HEK293 (cell line): ENCODE data around the gene CIC.

Experiments
- ELK4 ChIP-seq: IDR thresholded peaks from 2 replicates; pipeline ENCODE4 v1.6.1; 2011; ENCODE audit warnings: mild to moderate bottlenecking, low read depth, low read length, borderline replicate concordance
- HOXD13 ChIP-seq: sonication (generic); formaldehyde crosslinking; IDR thresholded peaks from 2 replicates; pipeline ENCODE4 v1.8.0; 2022; ENCODE audit warnings: missing genetic modification reagents, borderline replicate concordance
- IKZF3 ChIP-seq: fragments of 450-650 bp; IDR thresholded peaks from 2 replicates; pipeline ENCODE4 v1.5.0; 2018; ENCODE audit warnings: missing biosample characterization, mild to moderate bottlenecking, missing genetic modification characterization, moderate library complexity
- KLF1 ChIP-seq: fragments of 450-650 bp; formaldehyde crosslinking; IDR thresholded peaks from 2 replicates; pipeline ENCODE4 v1.5.1; 2016; ENCODE audit warnings: missing biosample characterization, missing genetic modification characterization
- MEIS1 ChIP-seq: sonication (generic); formaldehyde crosslinking; IDR thresholded peaks from 2 replicates; pipeline ENCODE4 v1.8.1; 2022; ENCODE audit warnings: missing genetic modification reagents, mild to moderate bottlenecking, borderline replicate concordance
- OSR2 ChIP-seq: fragments of 450-650 bp; formaldehyde crosslinking; IDR thresholded peaks from 2 replicates; pipeline ENCODE4 v1.5.1; 2016; ENCODE audit warnings: missing biosample characterization, missing genetic modification characterization
- SP2 ChIP-seq: fragments of 450-650 bp; formaldehyde crosslinking; IDR thresholded peaks from 2 replicates; pipeline ENCODE4 v1.5.1; 2016; ENCODE audit warnings: missing biosample characterization, missing genetic modification characterization
- ZNF157 ChIP-seq: fragments of 450-650 bp; formaldehyde crosslinking; IDR thresholded peaks from 2 replicates; pipeline ENCODE4 v1.5.1; 2016; ENCODE audit warnings: missing biosample characterization, missing genetic modification characterization
- ZNF175 ChIP-seq: fragments of 450-650 bp; formaldehyde crosslinking; IDR thresholded peaks from 2 replicates; pipeline ENCODE4 v1.5.1; 2016; ENCODE audit warnings: missing biosample characterization, missing genetic modification characterization
- ZNF18 ChIP-seq: fragments of 450-650 bp; formaldehyde crosslinking; IDR thresholded peaks from 2 replicates; pipeline ENCODE4 v1.5.1; 2016; ENCODE audit warnings: missing biosample characterization, missing genetic modification characterization
- ZNF2 ChIP-seq: fragments of 450-650 bp; formaldehyde crosslinking; IDR thresholded peaks from 2 replicates; pipeline ENCODE4 v1.5.1; 2016; ENCODE audit warnings: missing biosample characterization, missing genetic modification characterization
- ZNF211 ChIP-seq: fragments of 450-650 bp; formaldehyde crosslinking; IDR thresholded peaks from 2 replicates; pipeline ENCODE4 v1.5.1; 2016; ENCODE audit warnings: low read depth, missing biosample characterization, missing genetic modification characterization
- ZNF280C ChIP-seq: fragments of 450-650 bp; formaldehyde crosslinking; IDR thresholded peaks from 2 replicates; pipeline ENCODE4 v1.5.1; 2016; ENCODE audit warnings: missing biosample characterization, missing genetic modification characterization
- ZNF292 ChIP-seq: fragments of 450-650 bp; formaldehyde crosslinking; IDR thresholded peaks from 2 replicates; pipeline ENCODE4 v1.5.1; 2016; ENCODE audit warnings: low read depth, missing biosample characterization, missing genetic modification characterization, borderline replicate concordance
- ZNF311 ChIP-seq: fragments of 450-650 bp; formaldehyde crosslinking; IDR thresholded peaks from 2 replicates; pipeline ENCODE4 v1.5.1; 2017; ENCODE audit warnings: missing biosample characterization, missing genetic modification characterization, borderline replicate concordance
- ZNF341 ChIP-seq: fragments of 450-650 bp; formaldehyde crosslinking; IDR thresholded peaks from 2 replicates; pipeline ENCODE4; 2016; ENCODE audit warnings: low read depth, missing biosample characterization, missing genetic modification characterization
- ZNF416 ChIP-seq: fragments of 450-650 bp; formaldehyde crosslinking; IDR thresholded peaks from 2 replicates; pipeline ENCODE4 v1.5.1; 2016; ENCODE audit warnings: missing biosample characterization, missing genetic modification characterization
- ZNF426 ChIP-seq: fragments of 450-650 bp; formaldehyde crosslinking; IDR thresholded peaks from 2 replicates; pipeline ENCODE4 v1.5.1; 2017; ENCODE audit warnings: missing biosample characterization, missing genetic modification characterization, mild to moderate bottlenecking, inconsistent platforms, moderate library complexity
- ZNF473 ChIP-seq: fragments of 450-650 bp; formaldehyde crosslinking; IDR thresholded peaks from 2 replicates; pipeline ENCODE4 v1.5.1; 2017; ENCODE audit warnings: missing biosample characterization, missing genetic modification characterization
- ZNF510 ChIP-seq: fragments of 450-650 bp; formaldehyde crosslinking; IDR thresholded peaks from 2 replicates; pipeline ENCODE4 v1.5.1; 2018; ENCODE audit warnings: mild to moderate bottlenecking, missing genetic modification characterization, missing biosample characterization; ENCODE audit not compliant: insufficient replicate concordance
- ZNF530 ChIP-seq: fragments of 450-650 bp; formaldehyde crosslinking; IDR thresholded peaks from 2 replicates; pipeline ENCODE4 v1.5.1; 2016; ENCODE audit warnings: low read depth, missing biosample characterization, missing genetic modification characterization
- ZNF639 ChIP-seq: fragments of 450-650 bp; formaldehyde crosslinking; IDR thresholded peaks from 2 replicates; pipeline ENCODE4 v1.5.1; 2016; ENCODE audit warnings: missing biosample characterization, missing genetic modification characterization
- ZNF664 ChIP-seq: fragments of 450-650 bp; formaldehyde crosslinking; IDR thresholded peaks from 2 replicates; pipeline ENCODE4 v1.5.1; 2016; ENCODE audit warnings: missing biosample characterization, missing genetic modification characterization
- ZNF707 ChIP-seq: fragments of 450-650 bp; formaldehyde crosslinking; IDR thresholded peaks from 2 replicates; pipeline ENCODE4 v1.5.1; 2016; ENCODE audit warnings: missing biosample characterization, missing genetic modification characterization
- ZNF747 ChIP-seq: fragments of 450-650 bp; formaldehyde crosslinking; IDR thresholded peaks from 2 replicates; pipeline ENCODE4 v1.5.1; 2016; ENCODE audit warnings: missing biosample characterization, missing genetic modification characterization
- ZNF768 ChIP-seq: fragments of 450-650 bp; formaldehyde crosslinking; IDR thresholded peaks from 2 replicates; pipeline ENCODE4 v1.5.1; 2018; ENCODE audit warnings: missing biosample characterization, mild to moderate bottlenecking, missing genetic modification characterization
- ZNF785 ChIP-seq: fragments of 450-650 bp; formaldehyde crosslinking; IDR thresholded peaks from 2 replicates; pipeline ENCODE4 v1.5.1; 2016; ENCODE audit warnings: missing biosample characterization, missing genetic modification characterization
- ZXDB ChIP-seq: fragments of 450-650 bp; formaldehyde crosslinking; IDR thresholded peaks from 2 replicates; pipeline ENCODE4 v1.5.1; 2016; ENCODE audit warnings: missing biosample characterization, missing genetic modification characterization
- TF ChIP-seq, protein P1 (sequence below): fragments of 450-650 bp; formaldehyde crosslinking; IDR thresholded peaks from 2 replicates; pipeline ENCODE4 v1.5.1; 2016; ENCODE audit warnings: missing biosample characterization, missing genetic modification characterization
- TF ChIP-seq, protein P2 (sequence below): fragments of 450-650 bp; formaldehyde crosslinking; IDR thresholded peaks from 2 replicates; pipeline ENCODE4 v1.5.1; 2017; ENCODE audit warnings: missing biosample characterization, mild to moderate bottlenecking, missing genetic modification characterization, moderate library complexity

The CIC gene

GRCh38 chr19:42313096-42313839, 44.2 kb downstream of the CIC start, which contains the start of gene TMEM145 (continued):
- peak; percentile 47; the same call in 1 of the 2 replicates for TF ChIP-seq ZNF2 (tag by site-specific recombination)
- no peak for TF ChIP-seq ZNF639
- TF ChIP-seq ZNF785 (tag by site-specific recombination) = peak; percentile 44; the same call in 1 of the 2 replicates
- no peak for TF ChIP-seq OSR2 (tag by site-specific recombination)
- no peak for TF ChIP-seq ZNF280C (tag by site-specific recombination)
- TF ChIP-seq ZNF292 (tag by site-specific recombination) = no peak
- TF ChIP-seq IKZF3 (tag by site-specific recombination) = peak; percentile 58; the same call in 1 of the 2 replicates
- TF ChIP-seq ZNF18 (tag by site-specific recombination) = no peak
- no peak for TF ChIP-seq MEIS1 (CRISPR knock-in tag)
- TF ChIP-seq ZNF175 (tag by site-specific recombination) = no peak
- TF ChIP-seq ZNF311 (tag by site-specific recombination) = no peak
- peak; percentile 28; the same call in 1 of the 2 replicates for TF ChIP-seq SP2
- no peak for TF ChIP-seq ZNF416 (tag by site-specific recombination)
- TF ChIP-seq ZNF664 (tag by site-specific recombination) = no peak
- no peak for TF ChIP-seq ZNF747 (tag by site-specific recombination)
- TF ChIP-seq, protein P1, sequence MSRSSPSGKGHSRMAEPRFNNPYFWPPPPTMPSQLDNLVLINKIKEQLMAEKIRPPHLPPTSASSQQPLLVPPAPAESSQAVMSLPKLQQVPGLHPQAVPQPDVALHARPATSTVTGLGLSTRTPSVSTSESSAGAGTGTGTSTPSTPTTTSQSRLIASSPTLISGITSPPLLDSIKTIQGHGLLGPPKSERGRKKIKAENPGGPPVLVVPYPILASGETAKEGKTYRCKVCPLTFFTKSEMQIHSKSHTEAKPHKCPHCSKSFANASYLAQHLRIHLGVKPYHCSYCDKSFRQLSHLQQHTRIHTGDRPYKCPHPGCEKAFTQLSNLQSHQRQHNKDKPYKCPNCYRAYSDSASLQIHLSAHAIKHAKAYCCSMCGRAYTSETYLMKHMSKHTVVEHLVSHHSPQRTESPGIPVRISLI (tag by site-specific recombination) = no peak
- TF ChIP-seq ZNF510 (tag by site-specific recombination) = no peak
- no peak for TF ChIP-seq HOXD13 (CRISPR knock-in tag)
- TF ChIP-seq ZNF768 (tag by site-specific recombination) = no peak
- TF ChIP-seq ZNF707 (tag by site-specific recombination) = no peak
- TF ChIP-seq ZNF530 (tag by site-specific recombination) = no peak
- TF ChIP-seq KLF1 (tag by site-specific recombination) = 0 out of 2 replicates have a peak, but pooled peaks have one; percentile 27
- no peak for TF ChIP-seq ELK4
- no peak for TF ChIP-seq ZNF157 (tag by site-specific recombination)
- TF ChIP-seq ZXDB = peak; percentile 85
- no peak for TF ChIP-seq ZNF473 (tag by site-specific recombination)
- TF ChIP-seq ZNF341 = peak; percentile 97
- TF ChIP-seq ZNF426 = no peak
- TF ChIP-seq, protein P2, sequence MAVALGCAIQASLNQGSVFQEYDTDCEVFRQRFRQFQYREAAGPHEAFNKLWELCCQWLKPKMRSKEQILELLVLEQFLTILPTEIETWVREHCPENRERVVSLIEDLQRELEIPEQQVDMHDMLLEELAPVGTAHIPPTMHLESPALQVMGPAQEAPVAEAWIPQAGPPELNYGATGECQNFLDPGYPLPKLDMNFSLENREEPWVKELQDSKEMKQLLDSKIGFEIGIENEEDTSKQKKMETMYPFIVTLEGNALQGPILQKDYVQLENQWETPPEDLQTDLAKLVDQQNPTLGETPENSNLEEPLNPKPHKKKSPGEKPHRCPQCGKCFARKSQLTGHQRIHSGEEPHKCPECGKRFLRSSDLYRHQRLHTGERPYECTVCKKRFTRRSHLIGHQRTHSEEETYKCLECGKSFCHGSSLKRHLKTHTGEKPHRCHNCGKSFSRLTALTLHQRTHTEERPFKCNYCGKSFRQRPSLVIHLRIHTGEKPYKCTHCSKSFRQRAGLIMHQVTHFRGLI (tag by site-specific recombination) = no peak
- no peak for TF ChIP-seq ZNF211 (tag by site-specific recombination)
